ENCODE data around the gene FRY.

The FRY gene

GRCh38 chr13:32211813-32212212 is 180.2 kb downstream of the FRY start:
- POLR2A ChIA-PET = no interaction called here
- CTCF ChIA-PET = no interaction called here
- TF ChIP-seq CTCF (IDR thresholded peaks at IDR 0.05; ENCODE audit: control extremely low read depth, extremely low read depth, low read depth, missing control alignments) = no peak
- no peak for DNase-seq (ENCODE audit: extremely low spot score)

- no peak for DNase-seq (ENCODE audit: extremely low spot score)
- no peak for TF ChIP-seq CTCF (IDR thresholded peaks at IDR 0.05; ENCODE audit: control extremely low read depth, extremely low read depth, low read depth, missing control alignments)
- CTCF ChIA-PET = no interaction called here
- POLR2A ChIA-PET = no interaction called here
Measured at GRCh38 chr13:32212421-32212820, 180.8 kb downstream of the FRY start.

- TF ChIP-seq CTCF (IDR thresholded peaks at IDR 0.05; ENCODE audit: control extremely low read depth, extremely low read depth, low read depth, missing control alignments) = no peak
- no peak for DNase-seq (ENCODE audit: extremely low spot score)
- ChIA-PET CTCF (interaction anchor here (3.4 kb wide), 1 partner anchor 33 kb away, joined by 13 read pairs; no protein-coding TSS in a partner anchor), POLR2A (no interaction called here)
Measured at GRCh38 chr13:32213626-32214025, 182.1 kb downstream of the FRY start.

- ChIA-PET POLR2A (no interaction called here), CTCF (interaction anchor here (1.2 to 3.4 kb wide), 2 partner anchors 11 to 32 kb away, joined by 3 to 13 read pairs; no protein-coding TSS in a partner anchor)
- TF ChIP-seq CTCF (IDR thresholded peaks at IDR 0.05; ENCODE audit: control extremely low read depth, extremely low read depth, low read depth, missing control alignments) = no peak
- no peak for DNase-seq (ENCODE audit: extremely low spot score)
Measured at GRCh38 chr13:32214071-32214470, 182.5 kb downstream of the FRY start.

GRCh38 chr13:32216281-32216680 is 184.7 kb downstream of the FRY start:
- no peak for TF ChIP-seq CTCF (IDR thresholded peaks at IDR 0.05; ENCODE audit: control extremely low read depth, extremely low read depth, low read depth, missing control alignments)
- POLR2A ChIA-PET = no interaction called here
- CTCF ChIA-PET = interaction anchor here (2.0 to 3.4 kb wide), 4 partner anchors 9 to 39 kb away, joined by 4 to 13 read pairs (median 10); no protein-coding TSS in a partner anchor
- DNase-seq (ENCODE audit: extremely low spot score) = no peak

- no peak for TF ChIP-seq CTCF (IDR thresholded peaks at IDR 0.05; ENCODE audit: control extremely low read depth, extremely low read depth, low read depth, missing control alignments)
- ChIA-PET POLR2A (no interaction called here), CTCF (interaction anchor here (0.8 to 1.3 kb wide), 3 partner anchors 14 to 24 kb away, joined by 3 read pairs; no protein-coding TSS in a partner anchor)
- DNase-seq (ENCODE audit: extremely low spot score) = no peak
Measured at GRCh38 chr13:32222046-32222676, 190.6 kb downstream of the FRY start.

Measured in GM10248 (cell line).